Astrocyte (in vitro differentiated cells and primary cell): Measurements from ENCODE around the gene GPD1. TPM values are rescaled to one million over a fixed set of nuclear protein-coding genes. Genes with fewer than 3 reads are reported as not detected.
A peak's percentile ranks its signal among the peaks of the same experiment; 100 is the strongest.

Experiments
- DNase-seq: peaks from one replicate; pipeline ENCODE4 v3.0.0-alpha.2; 2010; ENCODE audit warnings: low read depth
- FAIRE-seq: peaks from 2 replicates; lab custom pipeline; 2011; peaks lifted over from hg19 to GRCh38; lab: Jason Lieb, UNC
- H2AFZ ChIP-seq: 2 replicates; pipeline ENCODE4 v1.6.0; 2012; ENCODE audit warnings: low read depth, low read length, inconsistent platforms
- H3K27ac ChIP-seq: 2 replicates; pipeline ENCODE4 v1.5.1; 2011; ENCODE audit warnings: low read depth, low read length, inconsistent platforms
- H3K27me3 ChIP-seq: 2 replicates; pipeline ENCODE4 v1.6.0; 2011; ENCODE audit warnings: low read length, inconsistent platforms; ENCODE audit not compliant: insufficient read depth
- H3K36me3 ChIP-seq: 2 replicates; pipeline ENCODE4 v1.5.1; 2011; ENCODE audit warnings: low read length, inconsistent platforms; ENCODE audit not compliant: insufficient read depth
- H3K4me1 ChIP-seq: 2 replicates; pipeline ENCODE4 v1.5.1; 2011; ENCODE audit warnings: low read length, inconsistent platforms; ENCODE audit not compliant: insufficient read depth
- H3K4me2 ChIP-seq: 2 replicates; pipeline ENCODE4 v1.6.0; 2012; ENCODE audit warnings: low read length, inconsistent platforms
- H3K4me3 ChIP-seq: 2 replicates; pipeline ENCODE4 v1.5.1; 2011; ENCODE audit warnings: low read depth, mild to moderate bottlenecking, low read length, inconsistent platforms; ENCODE audit not compliant: insufficient read depth
- H3K79me2 ChIP-seq: 2 replicates; pipeline ENCODE4 v1.6.0; 2012; ENCODE audit warnings: mild to moderate bottlenecking, low read length, inconsistent platforms; ENCODE audit not compliant: insufficient read depth
- H3K9ac ChIP-seq: 2 replicates; pipeline ENCODE4 v1.6.0; 2012; ENCODE audit warnings: mild to moderate bottlenecking, low read length, inconsistent platforms
- H3K9me3 ChIP-seq: 2 replicates; pipeline ENCODE4 v1.5.1; 2012; ENCODE audit warnings: low read depth, mild to moderate bottlenecking, low read length, inconsistent platforms; ENCODE audit not compliant: insufficient read depth
- H4K20me1 ChIP-seq: 2 replicates; pipeline ENCODE4 v1.6.0; 2012; ENCODE audit warnings: low read length, inconsistent platforms; ENCODE audit not compliant: insufficient read depth
- H3K27ac Mint-ChIP-seq: one replicate; pipeline ENCODE4 v1.8.0; 2021; ENCODE audit warnings: mild to moderate bottlenecking, mixed read lengths; ENCODE audit not compliant: unreplicated experiment
- H3K27me3 Mint-ChIP-seq: one replicate; pipeline ENCODE4 v1.8.0; 2021; ENCODE audit warnings: low read depth, mixed read lengths; ENCODE audit not compliant: unreplicated experiment
- H3K36me3 Mint-ChIP-seq: one replicate; pipeline ENCODE4 v1.8.0; 2021; ENCODE audit warnings: low read depth, mixed read lengths; ENCODE audit not compliant: unreplicated experiment
- H3K4me1 Mint-ChIP-seq: one replicate; pipeline ENCODE4 v1.8.0; 2021; ENCODE audit warnings: low read depth, mixed read lengths; ENCODE audit not compliant: unreplicated experiment
- H3K4me3 Mint-ChIP-seq: one replicate; pipeline ENCODE4 v1.8.0; 2021; ENCODE audit warnings: mild to moderate bottlenecking, moderate library complexity, mixed read lengths; ENCODE audit not compliant: unreplicated experiment
- H3K9me3 Mint-ChIP-seq: one replicate; pipeline ENCODE4 v1.8.0; 2021; ENCODE audit warnings: mild to moderate bottlenecking, mixed read lengths; ENCODE audit not compliant: unreplicated experiment
- CTCF ChIP-seq: IDR thresholded peaks from 2 replicates; pipeline ENCODE4 v1.5.1; 2011; ENCODE audit warnings: low read depth, mild to moderate bottlenecking, inconsistent platforms, low read length, moderate library complexity; ENCODE audit not compliant: insufficient read depth
- EZH2 ChIP-seq: IDR thresholded peaks from 2 replicates; pipeline ENCODE4 v1.6.1; 2012; ENCODE audit warnings: mild to moderate bottlenecking, low read length, inconsistent platforms; ENCODE audit not compliant: insufficient read depth
- total RNA-seq: library from RNA; stranded (reverse); gene quantifications from 2 replicates; pipeline ENCODE4 v1.2.1, GENCODE V29; 2021

Gene GPD1
- total RNA-seq, 1 donor from 2014 or later: 0.59 TPM

DNA sequence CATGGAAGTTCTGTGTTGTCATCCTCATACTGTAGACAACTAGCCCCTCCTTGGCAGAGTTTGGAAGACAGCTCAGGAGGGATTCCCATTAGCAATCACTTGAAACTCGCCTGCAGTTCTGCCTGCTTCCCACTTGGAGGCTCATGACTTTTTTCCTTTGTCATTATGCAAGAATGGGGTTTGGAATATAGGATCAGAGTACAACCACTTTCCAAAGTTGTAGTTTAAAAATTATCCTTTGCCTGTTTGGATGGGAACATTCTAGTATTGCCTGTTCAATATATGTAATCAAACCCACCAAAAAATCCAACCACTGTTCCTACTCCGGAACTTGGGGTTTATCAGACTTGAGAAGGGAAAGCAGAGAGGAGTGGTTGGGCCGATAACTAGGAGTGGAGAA is 2.1 kb upstream of the GPD1 start:
- DNase-seq (peak; percentile 41), FAIRE-seq (no peak)
- H3K79me2 ChIP-seq: no peaks in the 10 kb centered on the region
- H3K36me3 ChIP-seq: peaks cover 34% of the 10 kb centered on the region
- Mint-ChIP-seq H3K36me3 (peaks cover 23% of the 10 kb centered on the region), H3K4me3 (no peak overlapping the region), H3K9me3 (no peaks in the 10 kb centered on the region), H3K27ac (peak overlapping the region; percentile 62), H3K4me1 (peaks cover 10% of the 10 kb centered on the region), H3K27me3 (peaks cover 10% of the 10 kb centered on the region)
- H3K4me2 ChIP-seq: no peak overlapping the region
- H3K4me3 ChIP-seq: no peak overlapping the region
- H3K27ac ChIP-seq: no peak overlapping the region
- H3K9me3 ChIP-seq: no peaks in the 10 kb centered on the region
- H3K4me1 ChIP-seq: peaks cover 10% of the 10 kb centered on the region
- H3K27me3 ChIP-seq: no peaks in the 10 kb centered on the region
- no peak overlapping the region for H2AFZ ChIP-seq
- H3K9ac ChIP-seq: no peak overlapping the region
- TF ChIP-seq EZH2 (no peak), CTCF (peak; percentile 58)
- H4K20me1 ChIP-seq: peaks cover 12% of the 10 kb centered on the region

DNA sequence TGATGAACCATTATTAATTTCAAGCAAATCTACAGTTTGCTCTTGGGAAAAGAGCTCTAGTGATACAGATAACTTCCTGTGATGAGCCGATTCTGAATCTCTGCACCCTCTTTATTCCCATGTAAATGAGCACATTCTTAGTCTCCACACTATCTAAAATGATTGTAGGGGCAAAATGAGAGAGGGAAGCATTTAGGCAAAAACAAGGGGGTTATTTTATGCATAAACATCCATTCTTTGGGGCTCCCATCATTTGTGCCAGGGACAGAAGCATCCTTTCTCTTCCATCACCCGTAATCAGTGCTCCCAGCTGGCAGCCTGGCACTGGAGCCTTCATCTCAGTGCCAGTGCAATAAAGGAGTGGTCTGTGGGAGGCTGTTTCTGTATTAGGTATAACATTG is 1.7 kb upstream of the GPD1 start:
- no peaks in the 10 kb centered on the region for H3K9me3 ChIP-seq
- no peak overlapping the region for H3K4me2 ChIP-seq
- no peak for FAIRE-seq
- peaks cover 10% of the 10 kb centered on the region for H3K4me1 Mint-ChIP-seq
- DNase-seq: no peak
- no peak overlapping the region for H3K4me3 ChIP-seq
- H3K27me3 ChIP-seq: no peaks in the 10 kb centered on the region
- peaks cover 10% of the 10 kb centered on the region for H3K4me1 ChIP-seq
- H3K36me3 Mint-ChIP-seq: peaks cover 20% of the 10 kb centered on the region
- no peak overlapping the region for H3K27ac ChIP-seq
- no peak overlapping the region for H3K4me3 Mint-ChIP-seq
- peaks cover 12% of the 10 kb centered on the region for H4K20me1 ChIP-seq
- H3K36me3 ChIP-seq: peaks cover 30% of the 10 kb centered on the region
- H3K9me3 Mint-ChIP-seq: no peaks in the 10 kb centered on the region
- TF ChIP-seq CTCF (no peak), EZH2 (no peak)
- no peak overlapping the region for H3K9ac ChIP-seq
- H3K79me2 ChIP-seq: no peaks in the 10 kb centered on the region
- no peak overlapping the region for H3K27ac Mint-ChIP-seq
- peaks cover 10% of the 10 kb centered on the region for H3K27me3 Mint-ChIP-seq
- H2AFZ ChIP-seq: no peak overlapping the region

- peaks cover 10% of the 10 kb centered on the region for H3K4me1 Mint-ChIP-seq
These were observed 1.0 kb upstream of the GPD1 start for GRCh38 chr12:50102646-50103309.

More at GRCh38 chr12:50102646-50103309, 1.0 kb upstream of the GPD1 start:
- Histone ChIP-seq H4K20me1 (peaks cover 12% of the 10 kb centered on the region), H3K79me2 (no peaks in the 10 kb centered on the region), H3K4me3 (no peak overlapping the region), H3K4me1 (peaks cover 10% of the 10 kb centered on the region), H3K4me2 (no peak overlapping the region), H3K27ac (no peak overlapping the region), H3K27me3 (no peaks in the 10 kb centered on the region), H2AFZ (no peak overlapping the region), H3K36me3 (peaks cover 29% of the 10 kb centered on the region), H3K9ac (no peak overlapping the region), H3K9me3 (no peaks in the 10 kb centered on the region)
- Mint-ChIP-seq H3K9me3 (no peaks in the 10 kb centered on the region), H3K36me3 (peaks cover 20% of the 10 kb centered on the region), H3K27me3 (peaks cover 10% of the 10 kb centered on the region), H3K4me3 (no peak overlapping the region), H3K27ac (no peak overlapping the region)
- no peak for FAIRE-seq
- TF ChIP-seq CTCF (no peak), EZH2 (no peak)
- no peak for DNase-seq
